ENCODE data around the gene ZCCHC7.
"Not testable (repeated sequence)": the region's sequence is repeated elsewhere in the genome, so short reads cannot be mapped to it uniquely, and the experiment has no call there.

ZCCHC7 gene

GRCh38 chr9:37119907-37120842, at the start of gene ZCCHC7:
TSS of gene ZCCHC7 (plus strand) at chr9:37120574.
- peak within 1 kb of the TSS; percentile 100 for H3K9ac ChIP-seq
- peak within 1 kb of the TSS; percentile 93 for H3K4me3 ChIP-seq
- no peak for TF ChIP-seq Cebpa-rat (IDR thresholded peaks at IDR 0.05)
- peak within 1 kb of the TSS; percentile 100 for H3K27ac ChIP-seq
- H3K4me1 ChIP-seq, result peaks cover 19% of the 10 kb centered on the region
- H4K20me1 ChIP-seq, result no peaks in the 10 kb centered on the region
- peaks cover 7% of the 10 kb centered on the region; the same call in 1 of the 2 replicates for H3K9me3 ChIP-seq
- peak within 1 kb of the TSS; percentile 89 for H3K4me2 ChIP-seq
- peaks cover 5% of the 10 kb centered on the region; the same call in 1 of the 2 replicates for H3K36me3 ChIP-seq
- no peaks in the 10 kb centered on the region for H3K27me3 ChIP-seq

DNA sequence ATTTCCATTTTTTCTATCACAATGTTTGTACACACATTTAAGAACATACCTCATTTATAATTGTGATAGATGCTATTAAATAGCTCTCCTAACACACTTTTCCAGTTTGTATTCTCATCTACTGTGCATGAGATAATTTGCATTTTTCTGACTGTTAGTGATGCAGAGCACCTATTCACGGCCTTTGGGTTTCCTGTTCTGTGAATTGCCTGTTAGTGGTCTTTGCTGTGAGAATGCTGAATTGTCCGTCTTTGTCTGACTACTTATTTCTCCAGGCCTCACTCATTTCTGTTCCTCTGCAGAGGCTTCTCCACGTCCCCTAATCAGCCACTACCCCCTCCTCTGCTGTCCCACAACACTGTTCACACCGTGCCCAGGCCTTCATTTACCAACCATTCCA, 45.6 kb upstream of the ZCCHC7 start:
- H3K36me3 ChIP-seq, H4K20me1 ChIP-seq, H3K4me3 ChIP-seq, H3K9me3 ChIP-seq, H3K9ac ChIP-seq, H3K27me3 ChIP-seq: not testable (repeated sequence)
- Histone ChIP-seq H3K4me2 (peak overlapping the region; percentile 49), H3K4me1 (peaks cover 27% of the 10 kb centered on the region), H3K27ac (peak overlapping the region; percentile 24; the same call in 1 of the 2 replicates)

GRCh38 chr9:37079370-37080164, 40.8 kb upstream of the ZCCHC7 start:
- Histone ChIP-seq H3K4me2 (peak overlapping the region; percentile 90), H3K4me1 (peaks cover 49% of the 10 kb centered on the region), H3K9me3 (peaks cover 7% of the 10 kb centered on the region; the same call in 1 of the 2 replicates), H4K20me1 (peaks cover 36% of the 10 kb centered on the region), H3K36me3 (peaks cover 6% of the 10 kb centered on the region; the same call in 1 of the 2 replicates), H3K4me3 (peak overlapping the region; percentile 93), H3K27me3 (no peaks in the 10 kb centered on the region), H3K27ac (peak overlapping the region; percentile 93), H3K9ac (peak overlapping the region; percentile 94)
- TF ChIP-seq Cebpa-rat (IDR thresholded peaks at IDR 0.05), result no peak

DNA sequence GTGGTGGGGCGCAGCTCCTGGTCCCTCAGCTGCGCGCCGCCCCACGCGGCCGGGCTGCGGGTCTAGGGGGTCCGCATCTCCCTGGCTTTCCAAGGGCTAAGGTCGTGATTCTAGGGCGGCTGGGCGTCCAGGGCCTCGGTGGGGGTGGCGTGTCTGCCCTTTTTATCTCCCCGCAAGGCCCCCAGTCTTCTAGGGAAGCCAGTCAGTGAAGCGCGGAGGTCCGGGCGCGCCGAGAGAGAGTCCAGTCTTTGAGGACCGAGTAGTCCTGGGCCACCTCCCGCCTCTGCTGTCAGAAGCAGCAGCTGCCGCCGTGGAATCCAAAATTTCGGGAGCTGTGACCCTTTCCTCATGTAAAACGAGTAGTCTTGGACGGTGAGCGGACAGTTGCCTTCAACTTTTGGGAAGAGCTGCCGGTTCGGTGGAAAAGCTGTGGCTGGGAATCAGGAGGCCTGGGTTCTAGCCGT, 40.2 kb upstream of the ZCCHC7 start:
- Histone ChIP-seq H3K4me3 (peak overlapping the region; percentile 93), H3K27ac (peak overlapping the region; percentile 93), H3K9ac (peak overlapping the region; percentile 94), H4K20me1 (peaks cover 43% of the 10 kb centered on the region), H3K4me1 (peaks cover 43% of the 10 kb centered on the region), H3K4me2 (peak overlapping the region; percentile 90)
- H3K36me3 ChIP-seq, H3K9me3 ChIP-seq, H3K27me3 ChIP-seq: not testable (repeated sequence)

DNA sequence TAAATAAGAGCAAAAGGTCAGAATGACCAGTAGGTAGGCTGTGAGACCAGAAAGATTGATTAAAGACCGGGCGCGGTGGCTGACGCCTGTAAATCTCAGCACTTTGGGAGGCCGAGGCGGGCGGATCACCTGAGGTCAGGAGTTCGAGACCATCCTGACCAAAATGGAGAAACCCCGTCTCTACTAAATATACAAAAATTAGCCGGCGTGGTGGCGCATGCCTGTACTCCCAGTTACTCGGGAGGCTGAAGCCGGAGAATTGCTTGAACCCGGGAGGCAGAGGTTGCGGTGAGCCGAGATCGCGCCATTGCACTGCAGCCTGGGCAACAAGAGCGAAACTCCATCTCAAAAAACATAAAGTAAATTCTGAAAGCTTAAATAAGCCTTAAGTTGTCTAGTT, 38.9 kb upstream of the ZCCHC7 start:
- H3K4me1 ChIP-seq, result peaks cover 34% of the 10 kb centered on the region

GRCh38 chr9:37082214-37082765, 38.1 kb upstream of the ZCCHC7 start:
- Histone ChIP-seq H3K27me3 (no peaks in the 10 kb centered on the region), H3K4me3 (no peak overlapping the region), H3K4me1 (peaks cover 34% of the 10 kb centered on the region), H3K27ac (no peak overlapping the region), H3K4me2 (peak overlapping the region; percentile 90), H3K9ac (no peak overlapping the region), H3K9me3 (peaks cover 7% of the 10 kb centered on the region; the same call in 1 of the 2 replicates), H3K36me3 (peaks cover 16% of the 10 kb centered on the region), H4K20me1 (peaks cover 58% of the 10 kb centered on the region)
- no peak for TF ChIP-seq Cebpa-rat (IDR thresholded peaks at IDR 0.05)

More for the DNA sequence above, 38.9 kb upstream of the ZCCHC7 start:
- peak overlapping the region; percentile 90 for H3K4me2 ChIP-seq
- H3K27me3 ChIP-seq, H3K4me3 ChIP-seq, H3K36me3 ChIP-seq, H3K9me3 ChIP-seq, H3K9ac ChIP-seq, H3K27ac ChIP-seq: not testable (repeated sequence)
- H4K20me1 ChIP-seq, result peaks cover 51% of the 10 kb centered on the region

DNA sequence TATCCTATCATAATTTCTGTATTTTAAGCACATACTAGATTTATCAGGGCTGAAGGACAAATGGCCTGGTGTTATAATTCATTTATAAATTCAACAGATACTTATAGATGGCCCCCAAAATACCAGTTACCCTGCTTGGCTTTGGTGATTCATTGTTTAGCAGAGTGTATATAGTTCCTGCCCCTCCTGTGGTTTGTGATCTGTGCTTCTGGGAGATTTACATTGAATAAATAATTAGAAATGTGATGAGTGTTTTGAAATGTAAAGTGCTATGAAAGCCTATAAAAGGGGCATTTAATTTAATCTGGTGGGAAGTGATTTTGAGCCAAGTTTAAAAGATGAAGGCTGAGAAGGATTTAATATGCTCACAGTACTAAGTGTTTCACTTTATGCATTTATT, 36.7 kb upstream of the ZCCHC7 start:
- Histone ChIP-seq H4K20me1 (peaks cover 67% of the 10 kb centered on the region), H3K9me3 (peaks cover 5% of the 10 kb centered on the region; the same call in 1 of the 2 replicates), H3K27ac (no peak overlapping the region), H3K4me3 (no peak overlapping the region), H3K9ac (no peak overlapping the region), H3K4me1 (peaks cover 34% of the 10 kb centered on the region), H3K36me3 (peaks cover 29% of the 10 kb centered on the region), H3K27me3 (no peaks in the 10 kb centered on the region), H3K4me2 (no peak overlapping the region)
- TF ChIP-seq Cebpa-rat (IDR thresholded peaks at IDR 0.05), result no peak

GRCh38 chr9:37085233-37085632, 35.1 kb upstream of the ZCCHC7 start:
- Histone ChIP-seq H3K4me2 (no peak overlapping the region), H3K36me3 (peaks cover 39% of the 10 kb centered on the region)
- TF ChIP-seq Cebpa-rat (IDR thresholded peaks at IDR 0.05), result no peak

DNA sequence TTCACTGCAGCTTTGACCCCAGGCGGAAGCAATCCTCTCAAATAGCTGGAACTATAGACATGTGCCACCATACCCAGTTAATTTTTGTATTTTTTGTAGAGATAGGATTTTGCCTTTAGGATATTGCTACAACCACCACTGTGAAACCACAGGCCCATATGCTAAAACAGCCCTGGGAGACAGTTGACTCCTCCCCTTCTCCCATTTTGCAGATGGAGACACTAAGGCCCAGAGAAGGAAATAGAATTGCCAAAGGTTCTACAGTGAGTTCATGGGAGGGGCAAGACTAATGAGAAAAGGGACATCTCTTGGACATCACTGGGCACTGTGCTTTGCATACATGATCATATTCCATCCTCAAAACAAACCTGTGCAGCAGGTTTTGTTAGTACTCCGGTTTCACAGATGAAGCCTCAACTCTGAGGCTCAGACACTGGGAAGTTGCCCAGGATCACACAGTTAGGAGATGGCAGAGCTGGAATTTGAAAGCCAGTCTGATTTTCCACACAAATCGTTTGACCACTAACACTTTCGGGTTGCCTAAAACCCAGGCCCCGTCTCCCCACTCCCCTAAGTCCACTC, 27.6 kb upstream of the ZCCHC7 start:
- H3K27ac ChIP-seq, result not testable (repeated sequence)

More at GRCh38 chr9:37085233-37085632, 35.1 kb upstream of the ZCCHC7 start:
- Histone ChIP-seq H3K4me3 (no peak overlapping the region), H4K20me1 (peaks cover 67% of the 10 kb centered on the region), H3K27ac (no peak overlapping the region), H3K27me3 (no peaks in the 10 kb centered on the region), H3K9ac (no peak overlapping the region), H3K9me3 (no peaks in the 10 kb centered on the region), H3K4me1 (peaks cover 34% of the 10 kb centered on the region)

More for the DNA sequence above, 27.6 kb upstream of the ZCCHC7 start:
- H3K9me3 ChIP-seq, H3K4me3 ChIP-seq, H3K9ac ChIP-seq, H3K4me1 ChIP-seq, H3K27me3 ChIP-seq, H3K4me2 ChIP-seq: not testable (repeated sequence)
- peaks cover 10% of the 10 kb centered on the region; the same call in 1 of the 2 replicates for H4K20me1 ChIP-seq
- H3K36me3 ChIP-seq, result peaks cover 23% of the 10 kb centered on the region
